Measurements from ENCODE around the gene BBX. TPM values are rescaled to one million over a fixed set of nuclear protein-coding genes. Genes with fewer than 3 reads are reported as not detected.

The BBX gene
- total and polyA plus RNA-seq, 2 of the 13 experiments (the other 11 are each of a cell fraction or from before 2014, with no cell fraction given), result 13.7 to 23.2 TPM

DNA sequence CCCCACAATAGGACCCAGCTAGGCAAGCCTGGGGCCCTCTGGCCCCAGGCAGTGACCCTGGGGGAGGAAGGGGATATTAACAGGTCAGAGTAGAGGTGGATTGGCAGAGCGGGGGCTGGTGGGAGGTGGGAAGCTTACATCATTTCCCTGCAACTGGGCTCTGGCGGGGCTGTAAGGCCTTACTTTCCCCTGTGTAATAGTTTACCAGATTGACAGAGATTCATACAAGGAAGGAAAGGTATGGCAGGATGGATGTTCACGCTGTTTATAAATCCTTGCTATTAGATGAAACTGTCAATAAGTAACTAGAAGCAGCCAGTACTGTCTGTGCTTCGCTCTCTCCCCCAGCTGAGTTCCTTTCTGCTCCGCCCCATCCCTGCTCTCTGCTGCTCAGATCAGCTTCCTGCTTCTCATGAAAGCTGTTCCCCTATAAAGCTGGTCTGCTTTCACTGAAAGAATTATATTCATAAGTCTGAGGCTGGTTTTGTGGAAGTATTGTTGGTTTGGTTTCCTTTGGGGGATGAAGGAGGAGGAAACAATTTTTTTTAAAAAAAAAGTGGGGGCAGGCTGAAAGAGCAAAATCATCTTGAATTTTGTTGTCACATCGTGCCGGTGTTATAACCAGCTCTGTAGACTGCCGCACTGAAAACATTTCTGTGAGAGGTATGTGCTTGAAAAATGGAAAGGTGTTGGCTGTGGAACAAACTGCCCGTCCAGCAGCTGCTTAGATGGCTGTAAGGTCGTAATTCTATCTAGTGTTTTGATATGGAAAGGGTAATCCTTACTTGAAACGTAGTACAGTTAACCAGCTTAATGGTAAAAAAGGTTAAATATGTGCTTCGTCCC, 76.4 kb downstream of the BBX start (continued):
- TF ChIP-seq HNF4G (IDR thresholded peaks at IDR 0.05; ENCODE audit: borderline replicate concordance, low read depth, low read length), result no peak
- TF ChIP-seq HNF4G (CRISPR knock-in tag; IDR thresholded peaks at IDR 0.05; ENCODE audit: borderline replicate concordance, low read depth), result no peak
- TF ChIP-seq KLF11 (CRISPR knock-in tag; IDR thresholded peaks at IDR 0.05), result no peak
- TF ChIP-seq KMT2B (CRISPR knock-in tag; IDR thresholded peaks at IDR 0.05), result peak; percentile 84; the same call in 1 of the 2 replicates
- TF ChIP-seq ZFY (CRISPR knock-in tag; IDR thresholded peaks at IDR 0.05), result peak; percentile 39; the same call in 1 of the 2 replicates
- TF ChIP-seq SMAD3 (CRISPR knock-in tag; IDR thresholded peaks at IDR 0.05), result 0 out of 2 replicates have a peak, but pooled peaks have one; percentile 29
- no peak for TF ChIP-seq WIZ (CRISPR knock-in tag; IDR thresholded peaks at IDR 0.05)
- TF ChIP-seq, protein P1, sequence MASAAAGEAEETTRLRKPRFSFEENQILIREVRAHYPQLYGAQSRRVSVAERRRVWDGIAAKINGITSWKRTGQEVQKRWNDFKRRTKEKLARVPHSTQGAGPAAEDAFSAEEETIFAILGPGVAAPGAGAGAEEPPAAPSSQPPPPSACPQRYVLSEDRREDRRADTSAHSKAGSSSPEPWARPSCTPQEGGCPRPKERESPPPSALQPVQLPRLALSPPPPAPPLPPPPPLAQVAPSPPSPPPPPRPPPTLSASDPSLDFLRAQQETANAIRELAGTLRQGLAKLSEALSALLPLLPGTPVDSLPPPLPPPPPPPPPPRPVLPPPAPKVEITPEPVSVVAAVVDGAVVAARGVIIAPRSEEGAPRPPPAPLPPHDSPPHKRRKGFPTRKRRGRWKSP (CRISPR knock-in tag; IDR thresholded peaks at IDR 0.05), result no peak
- TF ChIP-seq MTA1 (CRISPR knock-in tag; IDR thresholded peaks at IDR 0.05; ENCODE audit: borderline replicate concordance), result no peak
- TF ChIP-seq, protein P2, sequence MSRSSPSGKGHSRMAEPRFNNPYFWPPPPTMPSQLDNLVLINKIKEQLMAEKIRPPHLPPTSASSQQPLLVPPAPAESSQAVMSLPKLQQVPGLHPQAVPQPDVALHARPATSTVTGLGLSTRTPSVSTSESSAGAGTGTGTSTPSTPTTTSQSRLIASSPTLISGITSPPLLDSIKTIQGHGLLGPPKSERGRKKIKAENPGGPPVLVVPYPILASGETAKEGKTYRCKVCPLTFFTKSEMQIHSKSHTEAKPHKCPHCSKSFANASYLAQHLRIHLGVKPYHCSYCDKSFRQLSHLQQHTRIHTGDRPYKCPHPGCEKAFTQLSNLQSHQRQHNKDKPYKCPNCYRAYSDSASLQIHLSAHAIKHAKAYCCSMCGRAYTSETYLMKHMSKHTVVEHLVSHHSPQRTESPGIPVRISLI (CRISPR knock-in tag; IDR thresholded peaks at IDR 0.05; ENCODE audit: borderline replicate concordance), result no peak; the same call in 1 of the 2 replicates
- TF ChIP-seq KAT7 (CRISPR knock-in tag; IDR thresholded peaks at IDR 0.05; ENCODE audit: borderline replicate concordance), result peak; percentile 51; the same call in 1 of the 2 replicates
- no peak for TF ChIP-seq PRMT3 (CRISPR knock-in tag; IDR thresholded peaks at IDR 0.05; ENCODE audit: borderline replicate concordance, low read depth)
- TF ChIP-seq MED13 (CRISPR knock-in tag; IDR thresholded peaks at IDR 0.05), result no peak
- no peak for TF ChIP-seq ZNF749 (CRISPR knock-in tag; IDR thresholded peaks at IDR 0.05; ENCODE audit: borderline replicate concordance)
- no peak for TF ChIP-seq ZZZ3 (CRISPR knock-in tag; IDR thresholded peaks at IDR 0.05; ENCODE audit: borderline replicate concordance)
- TF ChIP-seq, protein P3, sequence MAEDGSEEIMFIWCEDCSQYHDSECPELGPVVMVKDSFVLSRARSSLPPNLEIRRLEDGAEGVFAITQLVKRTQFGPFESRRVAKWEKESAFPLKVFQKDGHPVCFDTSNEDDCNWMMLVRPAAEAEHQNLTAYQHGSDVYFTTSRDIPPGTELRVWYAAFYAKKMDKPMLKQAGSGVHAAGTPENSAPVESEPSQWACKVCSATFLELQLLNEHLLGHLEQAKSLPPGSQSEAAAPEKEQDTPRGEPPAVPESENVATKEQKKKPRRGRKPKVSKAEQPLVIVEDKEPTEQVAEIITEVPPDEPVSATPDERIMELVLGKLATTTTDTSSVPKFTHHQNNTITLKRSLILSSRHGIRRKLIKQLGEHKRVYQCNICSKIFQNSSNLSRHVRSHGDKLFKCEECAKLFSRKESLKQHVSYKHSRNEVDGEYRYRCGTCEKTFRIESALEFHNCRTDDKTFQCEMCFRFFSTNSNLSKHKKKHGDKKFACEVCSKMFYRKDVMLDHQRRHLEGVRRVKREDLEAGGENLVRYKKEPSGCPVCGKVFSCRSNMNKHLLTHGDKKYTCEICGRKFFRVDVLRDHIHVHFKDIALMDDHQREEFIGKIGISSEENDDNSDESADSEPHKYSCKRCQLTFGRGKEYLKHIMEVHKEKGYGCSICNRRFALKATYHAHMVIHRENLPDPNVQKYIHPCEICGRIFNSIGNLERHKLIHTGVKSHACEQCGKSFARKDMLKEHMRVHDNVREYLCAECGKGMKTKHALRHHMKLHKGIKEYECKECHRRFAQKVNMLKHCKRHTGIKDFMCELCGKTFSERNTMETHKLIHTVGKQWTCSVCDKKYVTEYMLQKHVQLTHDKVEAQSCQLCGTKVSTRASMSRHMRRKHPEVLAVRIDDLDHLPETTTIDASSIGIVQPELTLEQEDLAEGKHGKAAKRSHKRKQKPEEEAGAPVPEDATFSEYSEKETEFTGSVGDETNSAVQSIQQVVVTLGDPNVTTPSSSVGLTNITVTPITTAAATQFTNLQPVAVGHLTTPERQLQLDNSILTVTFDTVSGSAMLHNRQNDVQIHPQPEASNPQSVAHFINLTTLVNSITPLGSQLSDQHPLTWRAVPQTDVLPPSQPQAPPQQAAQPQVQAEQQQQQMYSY (CRISPR knock-in tag; IDR thresholded peaks at IDR 0.05), result no peak
- TF ChIP-seq, protein P4, sequence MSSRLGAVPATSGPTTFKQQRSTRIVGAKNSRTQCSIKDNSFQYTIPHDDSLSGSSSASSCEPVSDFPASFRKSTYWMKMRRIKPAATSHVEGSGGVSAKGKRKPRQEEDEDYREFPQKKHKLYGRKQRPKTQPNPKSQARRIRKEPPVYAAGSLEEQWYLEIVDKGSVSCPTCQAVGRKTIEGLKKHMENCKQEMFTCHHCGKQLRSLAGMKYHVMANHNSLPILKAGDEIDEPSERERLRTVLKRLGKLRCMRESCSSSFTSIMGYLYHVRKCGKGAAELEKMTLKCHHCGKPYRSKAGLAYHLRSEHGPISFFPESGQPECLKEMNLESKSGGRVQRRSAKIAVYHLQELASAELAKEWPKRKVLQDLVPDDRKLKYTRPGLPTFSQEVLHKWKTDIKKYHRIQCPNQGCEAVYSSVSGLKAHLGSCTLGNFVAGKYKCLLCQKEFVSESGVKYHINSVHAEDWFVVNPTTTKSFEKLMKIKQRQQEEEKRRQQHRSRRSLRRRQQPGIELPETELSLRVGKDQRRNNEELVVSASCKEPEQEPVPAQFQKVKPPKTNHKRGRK (CRISPR knock-in tag; IDR thresholded peaks at IDR 0.05), result no peak
- no peak for TF ChIP-seq SP140L (CRISPR knock-in tag; IDR thresholded peaks at IDR 0.05; ENCODE audit: borderline replicate concordance)
- no peak for TF ChIP-seq EP300 (IDR thresholded peaks at IDR 0.05; ENCODE audit: low read depth in 2 of 2, low read length in 2 of 2)
- no peak; the same call in 1 of the 2 replicates for TF ChIP-seq EP300 (CRISPR knock-in tag; IDR thresholded peaks at IDR 0.05; ENCODE audit: borderline replicate concordance)
